GM19395 (cell line): ENCODE data around the gene PACRG.

Experiments used
- ATAC-seq: cut with Tn5 transposase; IDR thresholded peaks from one replicate; pipeline ENCODE4 v1.9.1; 2021; ENCODE audit warnings: mild to moderate bottlenecking, moderate library complexity; ENCODE audit not compliant: unreplicated experiment

Gene PACRG

DNA sequence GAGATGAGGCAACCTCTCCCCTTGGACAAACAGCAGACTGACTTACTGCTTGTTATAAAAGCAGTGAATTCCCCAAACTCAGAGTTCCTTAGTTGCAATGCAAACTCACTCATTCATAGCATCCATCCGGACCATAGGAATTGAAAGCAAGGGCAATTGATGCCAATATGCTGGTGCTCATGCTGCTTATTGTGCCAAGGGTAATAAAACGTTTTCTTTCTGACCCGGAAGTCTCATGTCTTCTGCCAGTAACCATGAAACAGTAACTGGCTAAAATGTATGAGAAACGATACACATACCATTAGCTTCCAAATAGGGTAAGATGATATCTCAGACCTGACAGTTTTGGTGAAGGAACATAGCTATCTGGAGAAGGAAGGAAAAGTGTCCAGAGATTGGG lies 18.3 kb upstream of the PACRG start:
- no peak for ATAC-seq

DNA sequence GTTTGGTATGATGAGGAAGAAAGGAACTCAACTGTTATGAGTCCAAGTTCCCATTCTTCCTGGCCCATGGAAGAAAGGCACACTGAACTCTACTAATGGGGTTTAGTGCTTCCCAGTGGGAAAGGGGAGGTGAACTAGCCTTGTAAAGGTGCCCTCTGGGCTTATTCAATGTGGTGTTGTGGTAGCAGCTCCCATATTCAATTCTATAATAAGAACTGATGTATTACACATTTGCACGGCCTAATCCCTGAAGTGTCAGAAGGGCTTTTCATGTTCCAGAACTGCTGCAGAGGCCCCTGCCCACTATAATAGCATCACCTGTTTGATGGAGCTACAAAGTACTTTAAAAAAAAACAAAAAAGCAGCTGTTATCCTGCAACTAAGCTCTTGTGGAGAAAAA lies 17.4 kb upstream of the PACRG start:
- ATAC-seq: no peak

DNA sequence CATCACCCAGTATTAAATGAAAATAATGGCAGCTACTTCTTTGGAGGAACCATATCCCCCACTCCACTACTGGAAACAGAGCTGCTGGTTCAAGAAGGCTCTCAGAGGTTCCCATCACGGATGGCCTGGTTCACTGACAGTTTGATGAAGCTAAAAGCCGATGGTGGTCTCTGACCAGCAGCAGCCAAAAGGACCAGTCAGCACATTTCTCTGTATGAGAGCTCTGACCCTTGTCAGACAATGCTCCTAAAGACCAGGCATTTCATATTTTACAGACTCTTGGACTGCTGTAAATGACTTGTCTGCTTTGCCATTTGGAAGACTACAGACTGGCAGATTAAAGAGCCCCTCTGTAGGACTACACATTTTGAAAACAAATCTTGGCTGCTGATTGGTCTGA lies 16.8 kb upstream of the PACRG start:
- no peak for ATAC-seq

DNA sequence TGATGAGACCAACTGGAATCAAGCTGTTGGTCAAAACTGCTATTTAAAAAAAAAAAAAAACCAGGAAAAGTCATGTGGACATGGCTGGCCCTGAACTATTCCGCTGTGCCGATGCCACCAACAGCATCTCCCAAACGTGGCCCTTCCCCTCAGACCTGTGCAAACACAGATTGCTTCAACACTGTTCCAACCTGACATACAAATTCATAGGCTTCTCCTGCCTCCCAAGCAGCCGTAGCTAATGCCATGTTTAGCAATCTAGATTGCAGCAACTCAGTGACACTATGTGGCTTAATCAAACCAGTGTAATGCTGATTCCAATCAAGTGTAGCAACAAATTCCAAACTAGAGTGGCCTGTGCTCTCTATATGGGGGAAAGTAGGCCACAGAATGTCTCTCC lies 16.4 kb upstream of the PACRG start:
- no peak for ATAC-seq

- ATAC-seq: no peak
Measured at GRCh38 chr6:162712694-162713093, 15.1 kb upstream of the PACRG start.

- no peak for ATAC-seq
Measured at GRCh38 chr6:162713974-162714780, 13.6 kb upstream of the PACRG start.

DNA sequence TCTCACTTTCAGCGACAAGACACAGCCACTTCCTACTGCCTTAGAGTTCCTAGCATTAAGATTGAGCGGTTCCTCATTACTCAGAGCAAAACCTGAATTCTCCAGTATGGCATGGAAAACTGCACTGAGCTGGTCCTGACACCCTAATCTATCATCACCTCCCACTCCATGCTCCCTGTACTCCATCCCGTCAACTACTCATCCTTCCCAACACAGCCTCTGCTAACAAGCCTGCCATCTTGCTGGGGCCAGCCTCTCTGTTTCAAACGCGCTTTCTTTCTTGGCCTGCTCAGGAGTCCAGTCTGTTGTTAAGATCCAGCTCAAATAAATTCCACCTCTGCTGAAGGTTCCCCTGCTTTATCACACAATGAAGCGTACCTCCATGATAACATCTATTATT lies 12.2 kb upstream of the PACRG start:
- no peak for ATAC-seq

GRCh38 chr6:162719528-162719927 lies 8.2 kb upstream of the PACRG start:
- ATAC-seq: no peak

DNA sequence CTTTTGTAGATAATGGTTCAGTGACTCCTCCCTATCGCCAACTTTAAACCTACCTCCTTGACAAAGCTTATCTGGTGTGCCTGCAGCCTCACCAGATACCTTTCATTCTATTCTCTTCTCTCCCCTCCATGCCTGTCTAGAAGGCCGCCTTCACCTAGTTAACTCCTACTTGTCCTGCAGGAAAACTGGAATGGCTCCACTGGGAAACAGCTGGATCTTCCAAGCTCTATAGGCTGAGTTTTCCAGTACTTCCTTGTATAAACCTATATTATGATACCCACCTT lies 6.4 kb upstream of the PACRG start:
- no peak for ATAC-seq

GRCh38 chr6:162722226-162722625 lies 5.5 kb upstream of the PACRG start:
- ATAC-seq: no peak

GRCh38 chr6:162722633-162723032 lies 5.1 kb upstream of the PACRG start:
- ATAC-seq: no peak

DNA sequence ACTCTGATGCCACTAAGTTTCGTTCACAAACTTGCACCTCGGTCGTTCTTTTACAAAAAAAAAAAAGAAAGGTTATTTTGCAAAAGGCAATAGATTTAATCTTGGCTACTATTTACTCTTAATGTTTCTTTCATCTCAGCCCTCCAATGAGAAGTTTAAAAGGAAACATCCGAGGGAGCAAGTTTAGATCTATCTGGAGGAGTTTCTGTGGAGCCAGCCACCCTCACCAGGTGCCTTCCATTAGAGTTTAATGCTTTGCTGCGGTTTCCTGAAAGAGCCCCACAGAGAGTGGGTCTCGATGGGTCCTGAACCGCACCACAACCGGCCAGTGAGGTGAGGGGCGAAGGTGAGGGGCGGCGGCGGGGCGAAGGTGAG lies 840 bp upstream of the PACRG start:
- ATAC-seq: peak; percentile 15

GRCh38 chr6:162728197-162728596 lies 423 bp downstream of the PACRG start:
- ATAC-seq: no peak

DNA sequence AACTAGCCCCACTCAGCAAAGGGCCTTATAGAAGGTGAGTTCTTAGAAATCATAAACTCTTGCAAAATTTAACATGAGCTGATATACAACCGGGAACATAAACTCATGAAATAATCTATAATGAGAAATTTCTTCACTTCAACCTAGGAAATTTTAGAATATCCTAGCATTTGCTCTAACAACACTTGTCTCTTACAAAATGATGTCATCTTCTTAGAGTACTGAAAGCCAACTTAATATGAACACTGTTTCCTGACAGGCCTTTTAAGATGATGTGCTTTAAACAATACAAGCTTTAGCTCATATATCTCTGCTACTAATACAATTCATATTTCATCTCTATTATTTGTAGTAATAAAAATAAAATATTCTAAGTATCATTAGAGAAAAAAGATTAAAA lies 932 bp downstream of the PACRG start:
- ATAC-seq: no peak

- ATAC-seq: no peak
Measured at GRCh38 chr6:162730502-162730901, 2.7 kb downstream of the PACRG start.

DNA sequence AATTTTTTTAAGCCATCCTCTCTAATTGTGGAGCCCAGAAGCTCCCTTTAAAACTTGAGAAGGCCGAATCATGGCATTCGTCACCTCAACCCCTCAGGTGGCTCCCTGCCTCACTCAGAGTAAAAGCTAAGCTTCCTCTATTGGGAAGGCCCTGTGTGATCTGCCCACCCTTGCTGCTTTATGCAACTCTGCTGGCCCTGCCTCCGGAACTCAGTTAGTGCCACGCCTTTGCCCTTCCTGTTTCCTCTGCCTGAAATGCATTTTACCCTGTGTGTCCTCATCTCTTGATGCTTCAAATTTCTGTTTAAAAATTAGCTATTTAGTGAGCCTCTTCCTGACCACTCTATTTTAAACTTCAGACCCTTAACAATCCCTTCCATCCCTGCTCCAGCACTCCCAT lies 5.7 kb downstream of the PACRG start:
- ATAC-seq: no peak

- no peak for ATAC-seq
Measured at GRCh38 chr6:162736961-162737360, 9.2 kb downstream of the PACRG start.

DNA sequence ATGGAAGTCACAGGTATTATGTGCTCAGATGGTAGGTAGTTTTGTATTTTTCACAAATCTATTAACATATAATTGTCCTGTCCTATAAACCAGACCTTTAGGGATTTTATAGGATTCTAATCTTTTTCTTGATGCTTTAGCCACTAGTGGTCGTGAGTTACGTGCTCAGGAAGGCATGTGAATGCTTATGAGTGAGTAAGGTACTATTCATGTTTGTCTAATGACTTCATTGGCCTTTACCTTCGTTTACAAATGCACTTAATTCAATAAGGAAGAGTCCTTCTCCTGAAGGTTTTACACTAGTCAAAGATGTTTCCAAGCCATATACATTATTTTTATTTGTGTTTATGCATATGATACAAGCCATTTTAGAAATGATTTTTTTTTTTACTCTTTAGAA lies 23.0 kb downstream of the PACRG start:
- no peak for ATAC-seq

GRCh38 chr6:162751211-162751859 lies 23.6 kb downstream of the PACRG start:
- no peak for ATAC-seq

- no peak for ATAC-seq
Measured at GRCh38 chr6:162753775-162754174, 26.0 kb downstream of the PACRG start.

DNA sequence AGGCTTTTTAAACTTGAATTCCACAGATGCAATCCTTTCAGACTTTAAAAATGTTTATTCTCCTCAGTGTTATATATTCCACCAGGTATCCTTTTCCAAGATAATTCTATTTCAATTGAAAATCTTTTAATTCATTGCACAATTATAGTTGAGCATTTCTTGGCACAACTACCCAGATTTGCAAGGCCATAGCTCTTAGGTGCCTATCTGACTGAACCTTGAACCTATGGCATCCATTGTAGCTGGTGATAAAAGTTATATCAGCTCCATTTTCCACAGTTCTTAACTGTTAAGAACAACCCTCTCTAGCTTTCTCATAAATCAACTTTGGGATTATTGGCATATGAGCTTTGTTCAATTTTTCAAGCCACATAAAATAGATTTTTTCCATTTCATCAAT lies 42.4 kb downstream of the PACRG start:
- no peak for ATAC-seq

DNA sequence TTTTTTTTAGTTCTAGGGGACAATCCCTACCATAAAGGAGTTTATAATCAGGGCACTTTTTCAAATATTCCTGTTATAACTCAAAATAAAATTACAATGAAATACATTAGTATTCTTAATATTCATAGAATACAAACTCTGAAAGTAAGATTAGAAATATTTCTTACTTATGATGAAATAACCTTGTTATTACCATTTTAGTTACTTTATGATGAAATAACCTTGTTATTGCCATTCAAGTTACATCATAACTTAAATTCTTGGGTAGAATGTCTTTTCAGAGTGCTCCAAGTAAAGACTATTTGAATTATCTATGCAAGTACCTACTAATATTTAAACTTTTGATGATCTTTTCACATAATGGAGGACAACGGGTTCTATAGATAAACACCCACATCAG lies 43.2 kb downstream of the PACRG start:
- ATAC-seq: no peak

GRCh38 chr6:162772466-162772865 lies 44.7 kb downstream of the PACRG start:
- ATAC-seq: no peak
